Mucosa of gallbladder (tissue), 1 donor: Measurements from ENCODE around the gene GABPB2. TPM values are rescaled to one million over a fixed set of nuclear protein-coding genes. Genes with fewer than 3 reads are reported as not detected.
"Not testable (repeated sequence)": the region's sequence is repeated elsewhere in the genome, so short reads cannot be mapped to it uniquely, and the experiment has no call there.

ENCODE experiments used
- DNase-seq: peaks from one replicate; pipeline ENCODE4 v3.0.0-alpha.2; 2020; ENCODE audit warnings: low spot score
- total RNA-seq: library from RNA; stranded (reverse); gene quantifications from one replicate; pipeline ENCODE4 v1.2.1, GENCODE V29; 2021
- donor health status: DM: no; HTN: no; CAD: no.

GABPB2 gene
- total RNA-seq, 1 donor from 2014 or later, result 20.6 TPM

GRCh38 chr1:151060007-151060656, 10.4 kb upstream of the GABPB2 start, which contains the start of gene MLLT11:
Gene MLLT11, plus strand, starts transcription at chr1:151060397. Its CDS starts 6,828 bp downstream, at chr1:151067225.
- peak; percentile 39 for DNase-seq

- DNase-seq, result no peak
Measured at GRCh38 chr1:151060657-151061421, 9.7 kb upstream of the GABPB2 start.

GRCh38 chr1:151061704-151062103, 8.9 kb upstream of the GABPB2 start:
- DNase-seq, result no peak

- DNase-seq, result no peak
Measured at GRCh38 chr1:151062741-151063371, 7.7 kb upstream of the GABPB2 start.

GRCh38 chr1:151065089-151065645, 5.4 kb upstream of the GABPB2 start:
- no peak for DNase-seq

- no peak for DNase-seq
Measured at GRCh38 chr1:151067185-151067584, 3.4 kb upstream of the GABPB2 start.

GRCh38 chr1:151069103-151069486, 1.5 kb upstream of the GABPB2 start:
- no peak for DNase-seq

- DNase-seq, result no peak
Measured at GRCh38 chr1:151072224-151072623, 1.7 kb downstream of the GABPB2 start.

- DNase-seq, result no peak
Measured at GRCh38 chr1:151085953-151086559, 15.5 kb downstream of the GABPB2 start.

- not testable (repeated sequence) for DNase-seq
Measured at GRCh38 chr1:151097426-151097825, 26.9 kb downstream of the GABPB2 start.

GRCh38 chr1:151098126-151098525, 27.6 kb downstream of the GABPB2 start:
- no peak for DNase-seq

GRCh38 chr1:151104630-151105029, 34.1 kb downstream of the GABPB2 start:
- no peak for DNase-seq

- no peak for DNase-seq
Measured at GRCh38 chr1:151106894-151107293, 36.3 kb downstream of the GABPB2 start.

GRCh38 chr1:151108331-151108730, 37.8 kb downstream of the GABPB2 start:
- DNase-seq, result no peak

- no peak for DNase-seq
Measured at GRCh38 chr1:151113877-151114276, 43.3 kb downstream of the GABPB2 start.

GRCh38 chr1:151124763-151125403, 54.3 kb downstream of the GABPB2 start:
- DNase-seq, result no peak

- no peak for DNase-seq
Measured at GRCh38 chr1:151128800-151129199, 58.2 kb downstream of the GABPB2 start.

- peak; percentile 90 for DNase-seq
Measured at GRCh38 chr1:151130987-151131586, 60.5 kb downstream of the GABPB2 start.

GRCh38 chr1:151131701-151132334, 61.3 kb downstream of the GABPB2 start:
- no peak for DNase-seq

- DNase-seq, result no peak
Measured at GRCh38 chr1:151132335-151133017, 61.9 kb downstream of the GABPB2 start.
